HG03460 (cell line): Measurements from ENCODE around the gene KDM4C.
"Not testable (repeated sequence)": the region's sequence is repeated elsewhere in the genome, so short reads cannot be mapped to it uniquely, and the experiment has no call there.

ENCODE experiments used
- ATAC-seq: cut with Tn5 transposase; IDR thresholded peaks from one replicate; pipeline ENCODE4 v1.9.1; 2021; ENCODE audit not compliant: unreplicated experiment

Gene KDM4C

DNA sequence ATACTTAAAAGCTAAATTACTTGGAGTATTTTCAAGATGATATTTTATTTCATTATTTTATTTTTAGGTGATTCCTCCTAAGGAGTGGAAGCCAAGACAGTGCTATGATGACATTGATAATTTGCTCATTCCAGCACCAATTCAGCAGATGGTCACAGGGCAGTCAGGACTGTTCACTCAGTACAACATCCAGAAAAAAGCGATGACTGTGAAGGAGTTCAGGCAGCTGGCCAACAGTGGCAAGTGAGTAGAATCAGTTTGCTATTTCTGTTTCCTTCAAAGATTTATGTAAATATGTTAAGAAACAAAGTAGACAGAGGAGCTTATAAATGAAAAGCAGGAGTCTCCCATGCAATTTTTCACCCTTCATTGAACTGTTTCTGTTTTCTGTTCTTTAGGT lies 47.8 kb downstream of the KDM4C start:
- no peak for ATAC-seq

DNA sequence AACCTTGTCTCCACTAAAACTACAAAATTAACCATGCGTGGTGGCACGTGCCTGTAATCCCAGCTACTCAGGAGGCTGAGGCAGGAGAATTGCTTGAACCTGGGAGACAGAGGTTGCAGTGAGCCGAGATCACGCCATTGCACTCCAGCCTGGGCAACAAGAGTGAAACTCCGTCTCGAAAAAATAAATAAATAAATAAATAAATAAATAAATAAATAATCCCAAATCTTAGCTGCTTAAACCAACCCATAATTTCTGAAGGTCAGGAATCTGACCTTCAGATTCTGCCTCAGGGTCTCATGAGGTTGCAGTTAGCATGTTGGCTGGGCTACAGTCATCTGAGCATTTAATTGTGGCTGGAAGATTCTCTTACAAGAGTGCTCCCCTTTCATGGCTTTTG lies 48.5 kb downstream of the KDM4C start:
- ATAC-seq = not testable (repeated sequence)

DNA sequence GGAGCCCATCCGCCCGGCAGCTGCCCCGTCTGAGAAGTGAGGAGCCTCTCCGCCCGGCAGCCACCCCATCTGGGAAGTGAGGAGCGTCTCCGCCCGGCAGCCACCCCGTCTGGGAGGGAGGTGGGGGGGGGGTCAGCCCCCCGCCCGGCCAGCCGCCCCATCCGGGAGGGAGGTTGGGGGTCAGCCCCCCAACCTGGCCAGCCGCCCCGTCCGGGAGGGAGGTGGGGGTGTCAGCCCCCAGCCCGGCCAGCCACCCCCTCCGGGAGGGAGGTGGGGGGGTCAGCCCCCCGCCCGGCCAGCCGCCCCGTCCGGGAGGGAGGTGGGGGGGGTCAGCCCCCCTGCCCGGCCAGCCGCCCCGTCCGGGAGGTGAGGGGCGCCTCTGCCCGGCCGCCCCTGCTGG lies 49.9 kb downstream of the KDM4C start:
- not testable (repeated sequence) for ATAC-seq

DNA sequence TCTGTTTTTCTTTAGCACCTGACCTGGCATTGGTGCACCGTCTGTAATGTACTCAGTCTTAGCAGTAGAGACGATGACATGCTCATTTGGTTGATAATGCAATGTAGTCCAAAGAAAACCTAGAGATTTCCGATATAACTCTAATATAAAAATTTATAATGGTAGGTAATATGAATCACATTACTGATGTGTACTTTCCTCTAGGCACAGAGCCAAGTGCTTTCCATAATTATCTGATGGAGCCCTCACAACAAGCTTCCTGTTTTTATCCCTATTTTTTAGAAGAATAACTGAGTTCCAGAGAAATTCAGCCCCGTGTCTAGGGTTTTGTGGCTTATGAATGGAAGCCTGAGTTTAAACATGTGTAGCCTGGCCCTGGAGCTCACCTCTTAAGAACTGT lies 53.7 kb downstream of the KDM4C start:
- ATAC-seq = no peak

DNA sequence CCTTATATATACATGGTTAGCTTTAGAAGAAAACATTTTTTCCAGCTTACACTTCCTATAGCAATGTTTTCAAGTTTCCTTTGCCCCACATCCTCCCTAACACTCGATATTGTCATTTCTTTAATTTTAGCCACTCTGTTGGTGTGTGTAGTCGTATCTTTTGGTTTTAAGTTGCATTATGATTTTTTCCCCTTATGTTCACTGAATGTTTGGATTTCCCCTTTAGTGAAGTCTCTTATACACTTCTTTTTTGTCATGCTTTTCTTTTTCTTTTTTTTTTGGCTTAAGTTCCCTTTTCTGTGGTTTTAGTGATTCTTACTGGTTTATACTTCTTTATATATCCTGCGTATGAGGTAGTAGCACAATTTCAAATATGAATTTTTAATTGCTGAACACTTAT lies 58.8 kb downstream of the KDM4C start:
- no peak for ATAC-seq

DNA sequence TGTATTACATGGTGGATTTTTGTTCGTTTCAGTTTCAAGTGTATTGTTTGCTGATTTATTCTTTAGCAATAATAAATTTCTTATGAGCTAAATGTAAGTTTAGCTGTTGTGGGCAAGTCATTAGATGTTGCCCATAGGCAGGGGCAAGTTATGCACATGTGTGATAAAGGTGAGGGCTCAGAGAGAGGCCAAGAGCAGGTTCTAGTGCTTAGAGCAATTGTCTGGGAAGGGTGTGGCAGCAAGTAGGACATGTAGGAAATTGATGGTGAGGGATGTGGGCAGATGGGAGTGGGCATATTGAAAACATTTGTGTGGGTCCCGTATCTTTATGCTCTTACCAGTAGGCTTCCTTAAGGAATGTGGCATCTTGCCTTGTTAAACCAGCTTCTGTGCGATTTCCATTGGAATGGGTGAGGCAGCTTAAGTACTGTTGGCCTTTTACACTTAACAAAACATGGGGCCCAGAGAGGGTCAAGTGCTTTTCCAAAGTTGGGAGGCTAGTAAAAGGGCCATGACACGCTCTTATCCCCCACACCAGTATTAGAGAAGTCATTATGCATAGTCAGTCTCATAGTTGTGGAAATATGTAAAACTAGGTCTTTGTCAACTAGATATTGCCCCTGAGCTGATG lies 60.6 kb downstream of the KDM4C start:
- no peak for ATAC-seq

DNA sequence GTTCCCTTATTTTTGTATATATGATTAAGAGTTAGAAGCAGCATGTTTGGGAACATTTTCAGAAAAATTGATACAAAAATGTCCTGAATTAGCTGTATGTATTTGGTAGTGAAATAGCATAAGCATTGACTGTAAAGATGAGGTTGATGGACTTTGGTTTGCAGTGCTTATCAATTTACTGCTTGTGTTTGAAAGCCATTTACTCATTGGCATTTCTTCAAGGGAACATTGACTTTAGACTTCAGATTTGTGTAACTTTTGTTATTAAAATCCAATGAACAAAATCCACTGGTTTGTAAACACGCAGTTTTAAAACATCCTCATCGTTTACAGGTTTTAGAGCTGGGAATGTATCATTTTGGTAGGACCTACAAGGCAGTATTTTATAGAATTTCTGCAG lies 61.3 kb downstream of the KDM4C start:
- ATAC-seq = no peak

DNA sequence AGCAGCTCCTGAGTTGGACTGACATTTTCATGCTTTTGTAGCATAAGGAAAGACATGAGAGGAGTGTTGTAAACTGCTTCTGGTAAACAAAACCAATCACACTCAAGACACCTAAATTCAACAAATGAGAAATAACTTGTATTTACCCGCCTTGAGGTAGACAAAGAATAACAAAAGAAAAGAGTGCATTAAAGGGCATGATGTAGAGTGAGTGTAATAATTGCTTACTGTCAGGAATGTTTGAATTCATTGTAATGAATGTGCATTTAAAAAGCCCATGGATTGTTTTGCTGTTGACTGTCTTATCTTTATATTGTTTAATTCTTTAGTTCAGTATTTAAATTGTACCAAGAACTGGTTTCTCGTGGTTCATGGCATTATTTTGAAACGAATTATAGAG lies 61.8 kb downstream of the KDM4C start:
- ATAC-seq = no peak

DNA sequence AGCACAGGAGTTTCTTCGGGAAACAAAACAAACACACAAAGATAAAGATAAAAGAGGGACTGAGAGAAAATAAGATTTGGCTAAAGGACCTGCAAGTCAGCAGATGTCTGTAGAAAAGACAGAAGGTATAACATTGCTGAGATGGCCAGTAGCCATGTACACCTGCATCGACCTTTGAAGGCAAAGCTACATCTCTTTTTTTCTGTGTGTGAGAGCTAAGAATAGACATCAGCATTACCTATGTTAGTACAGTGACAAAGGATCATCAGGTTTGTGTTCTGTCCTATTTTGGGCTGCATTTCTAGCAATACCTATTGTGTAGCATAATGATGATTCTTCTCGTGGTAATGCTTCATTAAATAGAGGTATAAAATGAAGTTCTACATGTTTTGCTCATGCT lies 64.9 kb downstream of the KDM4C start:
- no peak for ATAC-seq

DNA sequence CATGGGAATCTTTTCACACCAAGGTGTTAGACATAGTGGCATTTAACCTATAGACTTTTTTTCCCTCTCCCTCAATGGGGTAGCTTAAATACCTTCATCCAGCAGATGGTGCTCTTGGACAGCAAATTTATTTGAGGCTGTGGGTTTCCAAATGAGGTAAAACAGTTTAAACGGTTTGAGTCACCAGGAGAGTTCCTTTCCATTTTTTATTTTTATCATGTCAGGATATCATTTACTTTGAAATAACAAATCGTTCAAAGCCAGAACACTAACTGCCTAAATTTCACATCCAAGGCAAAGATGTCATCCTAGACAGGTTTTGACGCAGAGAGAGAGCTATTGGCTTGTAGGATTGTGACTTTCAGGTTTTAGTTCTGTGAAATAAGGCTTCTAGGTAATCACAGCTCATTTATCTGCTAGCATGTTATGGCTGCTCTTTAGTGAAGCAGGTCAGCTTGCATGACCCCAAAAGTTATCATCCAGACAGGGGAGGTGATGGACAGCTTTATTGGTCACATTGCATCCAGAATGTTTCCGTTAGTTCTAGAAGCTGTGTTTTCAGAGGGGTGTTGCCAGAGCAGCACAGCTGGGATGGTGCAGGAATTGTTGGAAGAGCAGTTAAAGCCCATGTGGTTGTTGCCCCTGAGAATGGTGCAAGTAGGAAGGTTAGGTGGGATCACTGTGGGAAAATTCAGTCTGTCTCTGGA lies 69.8 kb downstream of the KDM4C start:
- no peak for ATAC-seq

DNA sequence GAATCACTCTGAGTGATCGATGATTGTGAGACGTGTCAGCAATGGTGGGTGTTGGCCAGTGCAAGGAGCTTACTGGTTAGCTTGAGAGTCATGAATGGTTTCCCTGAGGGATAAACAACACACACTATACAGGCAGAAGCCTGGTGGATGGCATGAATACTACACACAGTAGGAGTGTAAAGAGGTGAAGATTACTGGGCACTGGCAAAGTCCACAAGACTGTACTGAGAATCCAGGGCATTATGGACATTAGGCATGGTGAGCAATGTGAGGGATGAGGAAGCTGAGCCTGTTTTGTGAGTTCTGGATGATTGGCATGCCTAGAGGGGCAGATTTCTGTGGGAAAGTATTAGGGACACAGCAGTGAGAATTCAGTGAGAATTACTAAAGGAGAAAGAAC lies 71.3 kb downstream of the KDM4C start:
- no peak for ATAC-seq

DNA sequence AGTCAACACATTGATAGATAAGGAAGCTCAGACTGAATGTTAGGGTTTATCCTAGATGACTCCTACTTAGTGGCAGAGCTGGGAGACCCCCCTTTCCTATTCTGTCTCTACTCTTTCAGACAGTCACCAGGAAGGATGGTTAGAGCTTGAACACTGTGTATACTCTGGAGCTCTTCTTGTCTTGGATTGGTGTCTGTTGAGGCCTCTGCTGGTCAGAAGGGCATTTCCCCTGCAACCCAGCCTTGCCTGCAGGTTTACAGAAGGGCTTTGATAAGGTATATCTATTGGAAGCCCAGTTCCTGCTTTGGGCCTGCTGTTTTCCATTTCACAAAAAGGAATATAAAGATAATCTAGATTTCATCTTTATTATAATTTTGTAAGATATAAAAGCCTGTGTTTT lies 71.8 kb downstream of the KDM4C start:
- no peak for ATAC-seq

DNA sequence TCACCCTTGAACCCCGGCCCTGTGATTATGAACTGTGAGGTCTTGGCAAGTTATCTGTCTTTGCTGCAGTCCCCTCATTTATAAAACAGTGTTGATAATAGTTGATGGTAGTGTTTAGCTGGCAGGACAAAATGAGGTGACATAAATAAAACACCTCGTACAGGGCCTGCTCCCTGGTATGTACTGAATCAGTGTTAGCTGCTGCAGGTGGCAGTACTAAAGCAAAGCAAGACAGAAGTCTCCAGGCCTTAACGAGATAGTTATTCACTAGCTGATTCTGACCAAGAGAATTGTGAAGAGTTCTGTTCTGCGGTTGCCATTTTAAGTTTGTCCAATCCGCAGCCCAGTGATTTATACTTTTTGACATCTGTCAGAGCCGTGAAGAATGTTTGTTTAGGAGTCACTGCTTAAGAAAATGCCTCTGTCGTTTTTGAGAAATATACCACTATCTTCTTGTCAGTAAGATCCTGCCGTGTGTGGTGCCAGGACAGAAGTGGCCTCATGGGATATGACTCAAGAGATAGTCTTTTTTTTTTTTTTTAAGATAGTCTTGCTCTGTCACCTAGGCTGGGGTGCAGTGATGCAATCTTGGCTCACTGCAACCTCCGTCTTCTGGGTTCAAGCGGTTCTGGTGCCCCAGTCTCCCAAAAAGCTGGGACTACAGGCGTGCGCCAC lies 75.9 kb downstream of the KDM4C start:
- no peak for ATAC-seq

DNA sequence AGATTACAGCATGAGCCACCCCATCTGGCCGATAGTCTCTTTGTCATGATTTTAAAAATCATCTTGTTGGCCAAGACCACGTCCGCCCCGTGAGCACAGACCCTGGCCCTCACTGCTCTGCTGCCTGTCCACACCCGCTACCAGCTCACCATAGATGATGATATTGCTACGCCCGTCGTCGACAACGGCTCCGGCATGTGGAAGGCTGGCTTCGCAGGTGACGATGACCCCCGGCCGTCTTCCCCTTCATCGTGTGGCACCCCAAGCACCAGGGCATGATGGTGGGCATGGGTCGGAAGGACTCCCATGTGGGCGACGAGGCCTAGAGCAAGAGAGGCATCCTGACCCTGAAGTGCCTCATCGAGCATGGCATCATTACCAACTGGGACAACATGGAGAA lies 76.5 kb downstream of the KDM4C start:
- ATAC-seq = no peak

DNA sequence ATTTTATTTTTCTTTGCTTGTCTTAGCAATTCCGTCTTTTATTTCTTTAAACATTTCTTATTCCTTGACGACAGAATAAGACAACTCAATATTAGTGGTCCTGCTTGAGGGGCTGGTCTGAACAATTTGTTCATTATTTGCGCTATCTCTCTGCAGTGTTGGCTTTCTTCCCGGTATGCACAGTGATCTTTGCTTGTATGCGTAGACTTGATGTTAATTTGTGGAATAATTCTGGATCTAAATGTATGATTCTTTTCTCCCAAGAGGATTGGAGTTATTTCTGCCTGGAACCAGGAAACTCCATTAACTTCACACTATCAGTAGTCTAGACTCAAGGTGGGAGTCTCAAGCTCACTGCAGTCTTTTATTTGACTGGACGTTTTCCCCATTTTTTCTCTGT lies 80.4 kb downstream of the KDM4C start:
- ATAC-seq = no peak

DNA sequence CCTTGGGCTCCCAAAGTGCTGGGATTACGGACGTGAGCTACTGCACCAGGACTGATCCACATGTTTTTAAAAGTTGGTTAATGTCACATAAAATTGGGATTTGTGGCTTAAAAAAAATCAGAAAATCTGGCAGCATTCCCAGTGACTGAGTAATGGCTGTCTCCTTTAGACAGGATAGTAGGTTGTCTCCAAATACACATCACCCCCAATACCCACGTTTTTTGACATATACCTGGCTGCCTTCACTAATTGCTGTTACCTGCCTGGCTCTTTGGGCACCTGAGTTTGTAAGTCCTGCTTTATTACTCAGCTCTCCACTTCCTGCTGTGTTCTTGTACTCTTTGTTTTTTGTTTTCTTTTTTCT lies 84.8 kb downstream of the KDM4C start:
- ATAC-seq = no peak

DNA sequence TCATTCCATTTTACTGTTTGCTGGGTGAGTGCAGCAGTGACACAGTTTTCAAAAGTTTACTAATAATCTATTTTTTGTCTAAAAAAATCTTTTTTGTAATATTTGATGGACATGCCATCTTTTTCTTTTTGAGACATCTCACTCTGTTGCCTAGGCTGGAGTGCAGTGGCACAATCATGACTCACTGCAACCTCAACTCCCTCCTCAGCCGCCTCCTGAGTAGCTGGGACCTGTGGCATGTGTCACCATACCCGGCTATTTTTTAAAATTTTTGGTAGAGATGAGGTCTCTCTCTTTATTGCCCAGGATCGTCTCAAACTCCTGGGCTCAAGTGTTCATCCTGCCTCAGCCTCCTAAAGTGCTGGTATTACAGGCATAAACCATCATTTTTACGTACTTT lies 86.0 kb downstream of the KDM4C start:
- no peak for ATAC-seq

DNA sequence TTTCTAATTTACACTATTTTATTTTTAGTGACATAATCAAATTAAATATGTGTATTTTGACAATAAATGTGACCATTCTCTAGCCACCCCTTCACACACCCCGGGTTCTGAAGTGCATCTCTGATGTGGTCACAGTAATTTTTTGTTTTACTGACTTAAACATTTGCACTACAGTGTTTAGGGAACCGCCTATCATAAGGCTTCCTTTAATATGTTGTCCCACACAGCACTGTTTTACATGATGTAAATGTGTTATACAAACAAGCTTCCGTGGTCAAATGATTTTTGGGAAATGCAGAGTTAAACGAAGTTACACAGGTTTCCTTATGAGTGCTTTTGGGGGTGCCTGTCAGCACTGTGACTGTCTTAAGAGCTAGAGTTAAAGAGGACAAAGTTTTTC lies 86.5 kb downstream of the KDM4C start:
- ATAC-seq = no peak

DNA sequence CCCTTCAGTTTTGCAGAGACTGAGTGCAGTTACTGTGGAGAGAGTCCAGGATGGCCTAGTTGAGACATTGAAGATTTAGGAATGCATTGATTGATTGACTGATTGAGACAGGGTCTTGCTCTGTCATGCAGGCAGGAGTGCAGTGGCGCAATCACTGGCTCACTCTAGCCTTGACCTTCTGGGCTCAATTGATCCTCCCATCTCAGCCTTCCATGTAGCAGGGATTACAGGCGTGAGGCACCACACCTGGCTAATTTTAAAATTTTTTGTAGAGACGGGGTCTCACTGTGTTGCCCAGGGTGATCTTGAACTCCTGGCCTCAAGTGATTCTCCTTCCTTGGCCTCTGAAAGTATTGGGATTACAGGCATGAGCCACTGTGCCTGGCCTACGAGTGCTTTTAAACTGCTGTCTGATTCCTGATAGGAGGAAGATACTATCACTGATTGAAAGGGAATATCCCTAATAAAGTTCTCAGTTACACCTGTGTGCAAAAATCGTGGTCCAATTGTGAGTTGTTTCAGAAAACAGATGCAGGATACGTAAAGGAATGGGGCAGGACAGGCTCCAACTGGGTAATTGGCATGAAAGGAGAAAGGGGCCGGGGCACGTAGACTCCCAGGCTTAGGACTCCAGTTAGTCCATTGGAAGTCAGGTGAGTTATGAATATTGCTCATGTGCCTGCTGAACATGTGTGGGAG lies 87.5 kb downstream of the KDM4C start:
- ATAC-seq = no peak

DNA sequence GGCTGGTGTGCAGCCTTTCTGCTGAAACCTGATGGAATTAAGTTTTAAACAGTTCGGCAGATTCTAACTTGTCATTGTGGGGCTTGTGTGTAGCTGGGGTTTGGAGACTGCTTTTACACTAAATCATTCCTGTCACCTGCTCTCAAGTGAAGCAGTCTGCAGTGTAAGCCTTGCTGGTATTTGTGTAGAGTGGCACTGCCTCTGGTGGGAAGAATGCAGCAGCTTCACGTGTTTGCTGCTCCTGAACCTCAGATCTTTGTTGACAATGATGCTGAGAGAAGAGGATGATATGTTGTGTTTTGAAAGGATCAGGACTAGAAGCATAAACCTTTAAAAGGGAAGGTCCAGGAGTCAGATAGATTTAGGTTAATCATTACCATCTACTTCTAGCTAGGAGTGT lies 88.1 kb downstream of the KDM4C start:
- no peak for ATAC-seq

DNA sequence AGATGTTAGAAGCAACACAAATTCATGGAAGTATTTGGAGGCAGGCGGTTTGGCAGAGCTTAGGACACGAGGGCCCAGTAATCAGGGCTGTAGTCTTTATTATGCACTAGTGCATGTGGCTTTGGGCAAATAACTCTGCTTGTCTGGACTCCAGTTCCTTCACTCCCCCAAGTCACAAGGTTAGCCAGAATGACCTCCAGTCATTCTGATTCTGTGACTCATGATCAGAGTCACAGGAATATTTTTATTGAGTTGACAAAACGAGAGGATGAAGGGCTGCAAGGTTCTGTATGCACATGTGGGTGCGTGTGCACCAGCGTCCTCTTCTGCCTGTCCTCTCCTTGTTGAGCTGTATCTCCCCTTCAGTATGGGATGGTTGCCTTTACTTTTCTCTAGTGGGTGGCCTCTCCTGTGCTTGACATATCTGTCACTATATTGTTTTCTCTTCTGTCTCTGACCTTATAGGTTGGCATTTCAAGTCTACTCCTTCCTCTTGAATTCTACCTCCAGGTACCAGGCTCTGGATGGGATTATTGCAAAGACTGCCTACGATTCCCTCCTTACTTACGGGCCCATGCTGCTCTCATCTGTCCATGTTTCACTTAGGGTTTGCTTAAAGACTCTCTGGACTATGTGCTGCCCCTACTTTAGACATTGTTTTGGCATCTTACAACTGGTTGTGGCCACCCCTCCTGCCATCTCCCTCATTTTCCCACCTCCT lies 94.6 kb downstream of the KDM4C start:
- ATAC-seq = no peak
